K562 (cell line): ENCODE measurements around the gene SMIM29. TPM values are rescaled to one million over a fixed set of nuclear protein-coding genes. Genes with fewer than 3 reads are reported as not detected.

Experiments used
- CBX1 ChIP-seq: sonication (generic); IDR thresholded peaks from 2 replicates; pipeline ENCODE4 v1.6.1; 2016; ENCODE audit warnings: antibody characterized with exemption, low read depth, mild to moderate bottlenecking
- CBX2 ChIP-seq: fragments of 200-600 bp; sonication (generic); IDR thresholded peaks from one replicate; pipeline ENCODE4 v1.6.1; 2012; ENCODE audit warnings: mild to moderate bottlenecking, low read length, inconsistent platforms; ENCODE audit not compliant: insufficient read depth, poor library complexity, severe bottlenecking
- HDAC8 ChIP-seq: fragments of 450-650 bp; IDR thresholded peaks from 2 replicates; pipeline ENCODE4 v1.6.1; 2016; ENCODE audit warnings: mild to moderate bottlenecking, missing genetic modification characterization, moderate library complexity, missing compliant biosample characterization
- HNRNPUL1 ChIP-seq: fragments of 200-400 bp; formaldehyde crosslinking; IDR thresholded peaks from 2 replicates; pipeline ENCODE4 v1.6.1; 2017; ENCODE audit warnings: low read length
- MEF2D ChIP-seq: conservative IDR thresholded peaks from 2 replicates; pipeline ENCODE4 v1.6.1; 2016; ENCODE audit warnings: low read depth, missing genetic modification characterization, missing compliant biosample characterization
- MTF1 ChIP-seq: fragments of 250-450 bp; sonication (Bioruptor Pico); IDR thresholded peaks from 2 replicates; pipeline ENCODE4 v1.9.0; 2021; ENCODE audit warnings: moderate library complexity, mild to moderate bottlenecking, inconsistent platforms, borderline replicate concordance
- NCOA6 ChIP-seq: fragments of 450-650 bp; IDR thresholded peaks from 2 replicates; pipeline ENCODE4 v1.6.1; 2017; ENCODE audit warnings: mild to moderate bottlenecking
- PHF20 ChIP-seq: fragments of 450-650 bp; IDR thresholded peaks from 2 replicates; pipeline ENCODE4 v1.6.1; 2018; ENCODE audit not compliant: partially characterized antibody
- SMARCB1 ChIP-seq: IDR thresholded peaks from 2 replicates; pipeline ENCODE4 v1.6.1; 2011; ENCODE audit warnings: improper control_type of control experiment, low read depth; ENCODE audit not compliant: insufficient read length
- SMARCE1 ChIP-seq: fragments of 450-650 bp; IDR thresholded peaks from 2 replicates; pipeline ENCODE4 v1.7.1; 2016; ENCODE audit warnings: mild to moderate bottlenecking
- SREBF2 ChIP-seq: sonication (generic); formaldehyde crosslinking; IDR thresholded peaks from 2 replicates; pipeline ENCODE4 v1.4.0; 2020; ENCODE audit warnings: mild to moderate bottlenecking, missing genetic modification reagents
- TAF9B ChIP-seq: fragments of 450-650 bp; IDR thresholded peaks from 2 replicates; pipeline ENCODE4 v1.6.1; 2018; ENCODE audit warnings: mild to moderate bottlenecking; ENCODE audit not compliant: partially characterized antibody
- TSC22D4 ChIP-seq: fragments of 450-650 bp; IDR thresholded peaks from 2 replicates; pipeline ENCODE4 v1.6.1; 2016; ENCODE audit warnings: missing genetic modification characterization, missing biosample characterization, control low read depth
- USF2 ChIP-seq: sonication (generic); formaldehyde crosslinking; IDR thresholded peaks from 2 replicates; pipeline ENCODE4 v1.5.0; 2020; ENCODE audit warnings: missing genetic modification reagents
- YBX1 ChIP-seq: fragments of 450-650 bp; IDR thresholded peaks from 2 replicates; pipeline ENCODE4 v1.7.1; 2016; ENCODE audit warnings: mild to moderate bottlenecking
- ZEB2 ChIP-seq: fragments of 450-650 bp; IDR thresholded peaks from 2 replicates; pipeline ENCODE4 v1.6.1; 2016
- ZFP1 ChIP-seq: fragments of 450-650 bp; formaldehyde crosslinking; IDR thresholded peaks from 2 replicates; pipeline ENCODE4 v1.4.0; 2020; ENCODE audit warnings: mild to moderate bottlenecking, mixed read lengths
- ZNF133 ChIP-seq: fragments of 250-450 bp; sonication (Bioruptor Pico); IDR thresholded peaks from 2 replicates; pipeline ENCODE4 v1.4.0; 2020; ENCODE audit warnings: mild to moderate bottlenecking
- ZNF282 ChIP-seq: sonication (generic); formaldehyde crosslinking; IDR thresholded peaks from 2 replicates; pipeline ENCODE4 v1.8.1; 2023; ENCODE audit warnings: missing genetic modification reagents
- ZNF354B ChIP-seq: fragments of 250-450 bp; sonication (Bioruptor Pico); IDR thresholded peaks from 2 replicates; pipeline ENCODE4 v1.4.0; 2020
- ZNF668 ChIP-seq: fragments of 250-450 bp; sonication (Bioruptor Pico); IDR thresholded peaks from 2 replicates; pipeline ENCODE4 v1.8.0; 2022; ENCODE audit warnings: mild to moderate bottlenecking, inconsistent platforms
- ZNF79 ChIP-seq: fragments of 250-450 bp; sonication (Bioruptor Pico); IDR thresholded peaks from 2 replicates; pipeline ENCODE4 v1.4.0; 2020; ENCODE audit warnings: low read depth, mild to moderate bottlenecking, moderate library complexity
- polyA plus RNA-seq, 8 experiments: library from polyadenylated mRNA; depleted of rRNA in 4 of 8; stranded (reverse) in 5 of 8; unstranded in 3 of 8; fragments of >200 nt; fragmentation: Nextera tagmentation in 2 of 8; fragmentation: Illumina TruSeq in 1 of 8; extraction: Ambion mirVana in 2 of 8; extraction: Trizol in 1 of 8; gene quantifications; 2 replicates each; pipeline versions ENCODE4 v1.2.1 to v1.2.3, GENCODE V29; 2011 to 2014; ENCODE audit warnings: inconsistent platforms in 1 of 8, missing spikeins in 1 of 8
- total RNA-seq, 7 experiments: library from RNA; depleted of rRNA in 6 of 7; stranded (reverse); fragments of >200 nt in 6 of 7; fragmentation: Illumina TruSeq in 2 of 7; extraction: Trizol in 2 of 7; gene quantifications; 2 replicates each; pipeline versions ENCODE4 v1.2.1 to v1.2.3, GENCODE V29; 2011 to 2021; ENCODE audit warnings: low replicate concordance in 1 of 7
- TF ChIP-seq, protein P1 (sequence below): sonication (generic); formaldehyde crosslinking; IDR thresholded peaks from 2 replicates; pipeline ENCODE4 v1.8.1; 2023; ENCODE audit warnings: mild to moderate bottlenecking, missing genetic modification reagents
- TF ChIP-seq, protein P2 (sequence below): fragments of 250-450 bp; sonication (Bioruptor Pico); IDR thresholded peaks from 2 replicates; pipeline ENCODE4 v1.5.0; 2020; ENCODE audit warnings: mild to moderate bottlenecking, borderline replicate concordance
- TF ChIP-seq, protein P3 (sequence below): sonication (generic); formaldehyde crosslinking; IDR thresholded peaks from 2 replicates; pipeline ENCODE4 v1.8.1; 2022; ENCODE audit warnings: missing genetic modification reagents

The SMIM29 gene
- total and polyA plus RNA-seq, 9 of the 15 experiments (the other 6 are each of a cell fraction or from before 2014, with no cell fraction given), result 6.5 to 36.7 (median 20.9) TPM

DNA sequence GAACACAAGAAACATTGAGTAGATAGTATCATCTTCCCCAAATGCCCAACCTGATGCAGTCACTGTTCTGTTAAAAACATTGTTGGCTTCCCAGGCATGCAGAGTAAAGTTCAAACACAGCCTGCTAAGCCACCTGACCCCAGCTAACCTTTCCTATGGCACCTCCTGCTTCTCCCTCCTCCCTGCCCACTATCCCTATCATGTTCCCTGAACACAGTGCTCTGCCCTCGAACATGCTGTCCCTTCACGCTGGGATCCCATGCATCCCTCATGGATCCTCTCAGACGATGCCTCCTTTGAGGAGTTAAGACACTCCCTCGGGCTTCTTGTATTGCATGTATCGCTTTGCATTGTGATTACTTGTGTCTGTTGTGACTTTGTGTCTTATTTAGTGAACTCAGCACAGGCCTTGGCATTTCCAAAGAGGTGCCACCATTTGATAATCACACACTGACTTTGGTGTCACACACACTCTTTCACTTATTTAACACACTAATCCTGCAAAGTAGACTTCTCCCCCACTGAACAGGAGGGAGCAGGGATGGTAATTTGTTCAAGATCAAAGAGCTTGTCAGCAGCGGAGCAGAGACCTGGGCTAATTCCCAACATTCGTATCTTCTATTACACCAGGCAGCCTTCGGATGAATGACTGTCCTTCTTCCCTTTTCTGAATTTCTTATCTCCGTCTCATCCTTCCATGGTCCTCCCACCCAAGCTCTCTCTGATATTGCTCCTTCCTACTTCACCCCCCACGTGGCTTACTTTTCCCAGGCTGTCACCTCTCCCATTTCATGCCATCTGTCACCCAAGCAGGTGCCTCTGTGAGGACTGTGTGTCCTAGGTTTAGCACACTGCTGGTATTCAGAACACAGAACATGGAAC is 28.3 kb upstream of the SMIM29 start (continued):
- TF ChIP-seq ZNF133 (CRISPR knock-in tag) (no peak), ZFP1 (CRISPR knock-in tag) (no peak; the same call in 1 of the 2 replicates), MEF2D (tag) (no peak), TAF9B (no peak), USF2 (CRISPR knock-in tag) (0 out of 2 replicates have a peak, but pooled peaks have one; percentile 37), CBX1 (no peak), ZNF668 (CRISPR knock-in tag) (no peak), MTF1 (CRISPR knock-in tag) (no peak), ZNF79 (no peak), ZNF354B (no peak), ZEB2 (no peak; the same call in none of the 2 replicates), PHF20 (no peak), SMARCE1 (peak; percentile 75), SREBF2 (CRISPR knock-in tag) (no peak), TSC22D4 (tag) (no peak), CBX2 (no peak), YBX1 (no peak), HNRNPUL1 (no peak), HDAC8 (tag) (no peak), ZNF282 (CRISPR knock-in tag) (no peak), NCOA6 (no peak), SMARCB1 (no peak)
- TF ChIP-seq, protein P1, sequence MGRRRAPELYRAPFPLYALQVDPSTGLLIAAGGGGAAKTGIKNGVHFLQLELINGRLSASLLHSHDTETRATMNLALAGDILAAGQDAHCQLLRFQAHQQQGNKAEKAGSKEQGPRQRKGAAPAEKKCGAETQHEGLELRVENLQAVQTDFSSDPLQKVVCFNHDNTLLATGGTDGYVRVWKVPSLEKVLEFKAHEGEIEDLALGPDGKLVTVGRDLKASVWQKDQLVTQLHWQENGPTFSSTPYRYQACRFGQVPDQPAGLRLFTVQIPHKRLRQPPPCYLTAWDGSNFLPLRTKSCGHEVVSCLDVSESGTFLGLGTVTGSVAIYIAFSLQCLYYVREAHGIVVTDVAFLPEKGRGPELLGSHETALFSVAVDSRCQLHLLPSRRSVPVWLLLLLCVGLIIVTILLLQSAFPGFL, result no peak
- TF ChIP-seq, protein P2, sequence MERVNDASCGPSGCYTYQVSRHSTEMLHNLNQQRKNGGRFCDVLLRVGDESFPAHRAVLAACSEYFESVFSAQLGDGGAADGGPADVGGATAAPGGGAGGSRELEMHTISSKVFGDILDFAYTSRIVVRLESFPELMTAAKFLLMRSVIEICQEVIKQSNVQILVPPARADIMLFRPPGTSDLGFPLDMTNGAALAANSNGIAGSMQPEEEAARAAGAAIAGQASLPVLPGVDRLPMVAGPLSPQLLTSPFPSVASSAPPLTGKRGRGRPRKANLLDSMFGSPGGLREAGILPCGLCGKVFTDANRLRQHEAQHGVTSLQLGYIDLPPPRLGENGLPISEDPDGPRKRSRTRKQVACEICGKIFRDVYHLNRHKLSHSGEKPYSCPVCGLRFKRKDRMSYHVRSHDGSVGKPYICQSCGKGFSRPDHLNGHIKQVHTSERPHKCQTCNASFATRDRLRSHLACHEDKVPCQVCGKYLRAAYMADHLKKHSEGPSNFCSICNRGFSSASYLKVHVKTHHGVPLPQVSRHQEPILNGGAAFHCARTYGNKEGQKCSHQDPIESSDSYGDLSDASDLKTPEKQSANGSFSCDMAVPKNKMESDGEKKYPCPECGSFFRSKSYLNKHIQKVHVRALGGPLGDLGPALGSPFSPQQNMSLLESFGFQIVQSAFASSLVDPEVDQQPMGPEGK (CRISPR knock-in tag), result no peak
- TF ChIP-seq, protein P3, sequence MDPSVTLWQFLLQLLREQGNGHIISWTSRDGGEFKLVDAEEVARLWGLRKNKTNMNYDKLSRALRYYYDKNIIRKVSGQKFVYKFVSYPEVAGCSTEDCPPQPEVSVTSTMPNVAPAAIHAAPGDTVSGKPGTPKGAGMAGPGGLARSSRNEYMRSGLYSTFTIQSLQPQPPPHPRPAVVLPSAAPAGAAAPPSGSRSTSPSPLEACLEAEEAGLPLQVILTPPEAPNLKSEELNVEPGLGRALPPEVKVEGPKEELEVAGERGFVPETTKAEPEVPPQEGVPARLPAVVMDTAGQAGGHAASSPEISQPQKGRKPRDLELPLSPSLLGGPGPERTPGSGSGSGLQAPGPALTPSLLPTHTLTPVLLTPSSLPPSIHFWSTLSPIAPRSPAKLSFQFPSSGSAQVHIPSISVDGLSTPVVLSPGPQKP, result no peak
